ENCODE measurements around the gene TBC1D22A. TPM values are rescaled to one million over a fixed set of nuclear protein-coding genes. Genes with fewer than 3 reads are reported as not detected.

The TBC1D22A gene
- total and polyA plus RNA-seq, 2 donors from 2014 or later = 24.6 to 39.4 TPM

DNA sequence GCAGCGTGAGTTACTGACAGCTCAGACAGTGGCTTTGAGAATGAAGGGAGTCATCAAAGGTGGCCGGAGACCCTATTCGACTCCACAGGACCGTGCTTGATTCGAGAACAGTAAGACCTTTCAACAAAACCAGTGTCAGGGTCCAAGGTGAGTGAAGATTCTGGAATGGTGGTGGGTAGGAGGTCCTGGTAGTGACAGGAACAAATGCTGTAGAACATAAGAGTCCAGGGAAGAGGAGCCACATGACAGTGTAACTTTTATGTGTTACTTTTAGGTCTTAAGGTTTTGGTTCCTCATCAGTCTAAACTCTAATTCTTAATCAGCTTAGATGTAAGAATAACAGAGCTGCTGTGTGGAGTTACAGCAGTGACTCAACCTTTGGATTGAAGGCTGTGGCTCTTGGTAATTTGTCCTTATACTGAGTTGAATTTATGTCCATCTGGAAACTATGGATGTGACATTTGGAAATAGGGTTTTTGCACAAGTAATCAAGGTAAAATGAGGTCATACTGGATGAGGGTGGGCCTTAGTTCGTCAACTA lies 1.8 kb downstream of the TBC1D22A start:
- DNase-seq (no peak), FAIRE-seq (no peak)
- H3K27me3 ChIP-seq (ENCODE audit: control insufficient read depth, insufficient read depth, low read length) = no peaks in the 10 kb centered on the region
- no peaks in the 10 kb centered on the region for H3K9me3 ChIP-seq (ENCODE audit: control insufficient read depth in 2 of 3, insufficient read depth in 1 of 3, low read length in 3 of 3)
- no peak overlapping the region for H3K9ac ChIP-seq (ENCODE audit: low read length in 3 of 3)
- peaks cover 2 to 16% (median 11%) of the 10 kb centered on the region in 3 donors for H3K4me1 ChIP-seq (ENCODE audit: control insufficient read depth in 2 of 3, insufficient read depth in 2 of 3, low read depth in 1 of 3, low read length in 3 of 3)
- H3K36me3 ChIP-seq (ENCODE audit: control insufficient read depth in 2 of 3, insufficient read depth in 3 of 3, low read length in 3 of 3) = no peaks in the 10 kb centered on the region
- H3K27ac ChIP-seq (ENCODE audit: low read depth in 2 of 2, low read length in 2 of 2) = no peak overlapping the region
- H3K4me3 ChIP-seq (ENCODE audit: low read length in 3 of 3) = no peak overlapping the region
- intact Hi-C loops (cut with DNase I) = no loop called here
- TF ChIP-seq, protein P1, sequence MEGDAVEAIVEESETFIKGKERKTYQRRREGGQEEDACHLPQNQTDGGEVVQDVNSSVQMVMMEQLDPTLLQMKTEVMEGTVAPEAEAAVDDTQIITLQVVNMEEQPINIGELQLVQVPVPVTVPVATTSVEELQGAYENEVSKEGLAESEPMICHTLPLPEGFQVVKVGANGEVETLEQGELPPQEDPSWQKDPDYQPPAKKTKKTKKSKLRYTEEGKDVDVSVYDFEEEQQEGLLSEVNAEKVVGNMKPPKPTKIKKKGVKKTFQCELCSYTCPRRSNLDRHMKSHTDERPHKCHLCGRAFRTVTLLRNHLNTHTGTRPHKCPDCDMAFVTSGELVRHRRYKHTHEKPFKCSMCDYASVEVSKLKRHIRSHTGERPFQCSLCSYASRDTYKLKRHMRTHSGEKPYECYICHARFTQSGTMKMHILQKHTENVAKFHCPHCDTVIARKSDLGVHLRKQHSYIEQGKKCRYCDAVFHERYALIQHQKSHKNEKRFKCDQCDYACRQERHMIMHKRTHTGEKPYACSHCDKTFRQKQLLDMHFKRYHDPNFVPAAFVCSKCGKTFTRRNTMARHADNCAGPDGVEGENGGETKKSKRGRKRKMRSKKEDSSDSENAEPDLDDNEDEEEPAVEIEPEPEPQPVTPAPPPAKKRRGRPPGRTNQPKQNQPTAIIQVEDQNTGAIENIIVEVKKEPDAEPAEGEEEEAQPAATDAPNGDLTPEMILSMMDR (IDR thresholded peaks at IDR 0.05; ENCODE audit: borderline replicate concordance, extremely low read depth, insufficient read depth) = no peak

DNA sequence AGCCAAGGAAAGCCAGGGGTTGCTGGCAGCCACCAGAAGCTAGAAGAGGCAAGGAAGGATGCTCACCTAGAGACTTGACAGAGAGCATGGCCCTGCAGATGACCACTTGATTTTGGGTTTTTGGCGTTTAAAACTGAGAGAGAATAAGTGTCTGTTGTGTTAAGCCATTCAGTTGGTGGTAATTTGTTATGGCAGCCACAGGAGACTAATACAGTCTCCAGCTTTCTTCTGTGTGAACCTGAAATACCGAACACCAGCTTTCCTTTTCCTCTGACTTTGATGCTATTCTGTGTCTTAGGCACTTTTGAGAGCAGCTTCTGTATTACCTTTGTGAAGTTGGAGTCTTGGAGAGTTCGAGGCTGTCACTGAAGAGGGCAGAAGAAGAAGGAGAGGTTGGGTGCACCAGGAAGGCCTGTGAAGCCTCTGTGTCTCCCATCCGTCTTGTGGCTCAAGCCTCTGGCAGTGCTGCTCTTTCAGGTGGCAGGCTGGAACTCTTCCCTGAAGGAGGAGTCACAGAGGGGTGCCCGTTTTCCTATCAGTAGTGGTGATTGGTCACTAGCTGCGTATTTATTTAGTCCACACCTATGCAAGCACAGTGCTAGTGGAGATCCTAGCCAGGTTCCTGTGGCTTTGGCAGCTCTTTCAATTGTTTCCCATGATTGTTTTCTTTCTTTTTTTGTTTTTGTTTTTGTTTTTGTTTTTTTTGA lies 2.5 kb downstream of the TBC1D22A start:
- no peak overlapping the region for H3K4me3 ChIP-seq (ENCODE audit: low read length in 3 of 3)
- no peak overlapping the region for H3K27ac ChIP-seq (ENCODE audit: low read depth in 2 of 2, low read length in 2 of 2)
- intact Hi-C loops (cut with DNase I) = no loop called here

DNA sequence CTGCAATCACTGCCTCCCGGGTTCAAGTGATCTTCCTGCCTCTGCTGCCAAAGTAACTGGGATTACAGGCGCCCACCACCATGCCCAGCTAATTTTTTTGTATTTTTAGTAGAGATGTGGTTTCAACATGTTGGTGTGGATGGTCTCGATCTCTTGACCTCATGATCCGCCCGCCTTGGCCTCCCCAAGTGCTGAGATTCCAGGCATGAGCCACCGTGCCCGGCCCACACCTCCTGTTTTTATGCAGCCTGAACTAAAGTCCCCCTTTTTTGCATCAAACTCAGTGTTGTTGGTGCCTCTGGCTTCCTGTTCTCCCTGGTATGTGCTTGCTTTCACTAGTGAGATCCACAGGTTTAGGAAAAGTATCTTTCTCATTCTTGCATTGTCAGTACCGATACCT lies 4.2 kb downstream of the TBC1D22A start:
- H3K9ac ChIP-seq (ENCODE audit: low read length in 3 of 3) = no peak overlapping the region
- FAIRE-seq (no peak), DNase-seq (no peak)
- H3K9me3 ChIP-seq (ENCODE audit: control insufficient read depth in 2 of 3, insufficient read depth in 1 of 3, low read length in 3 of 3) = no peaks in the 10 kb centered on the region
- no peak overlapping the region for H3K4me3 ChIP-seq (ENCODE audit: low read length in 3 of 3)
- no peaks in the 10 kb centered on the region for H3K36me3 ChIP-seq (ENCODE audit: control insufficient read depth in 2 of 3, insufficient read depth in 3 of 3, low read length in 3 of 3)
- H3K27me3 ChIP-seq (ENCODE audit: control insufficient read depth, insufficient read depth, low read length) = no peaks in the 10 kb centered on the region
- intact Hi-C loops (cut with DNase I) = no loop called here
- H3K4me1 ChIP-seq (ENCODE audit: control insufficient read depth in 2 of 3, insufficient read depth in 2 of 3, low read depth in 1 of 3, low read length in 3 of 3) = peaks cover 0 to 24% (median 6%) of the 10 kb centered on the region in 3 donors
- no peak overlapping the region for H3K27ac ChIP-seq (ENCODE audit: low read depth in 2 of 2, low read length in 2 of 2)
- TF ChIP-seq, protein P1 (IDR thresholded peaks at IDR 0.05; ENCODE audit: borderline replicate concordance, extremely low read depth, insufficient read depth) = no peak

More for the DNA sequence above, 2.5 kb downstream of the TBC1D22A start:
- no peaks in the 10 kb centered on the region for H3K27me3 ChIP-seq (ENCODE audit: control insufficient read depth, insufficient read depth, low read length)
- TF ChIP-seq, protein P1 (IDR thresholded peaks at IDR 0.05; ENCODE audit: borderline replicate concordance, extremely low read depth, insufficient read depth) = no peak
- H3K36me3 ChIP-seq (ENCODE audit: control insufficient read depth in 2 of 3, insufficient read depth in 3 of 3, low read length in 3 of 3) = no peaks in the 10 kb centered on the region
- H3K9ac ChIP-seq (ENCODE audit: low read length in 3 of 3) = no peak overlapping the region
- H3K9me3 ChIP-seq (ENCODE audit: control insufficient read depth in 2 of 3, insufficient read depth in 1 of 3, low read length in 3 of 3) = no peaks in the 10 kb centered on the region
- no peak for DNase-seq
- FAIRE-seq = no peak
- peaks cover 2 to 23% (median 9%) of the 10 kb centered on the region in 3 donors for H3K4me1 ChIP-seq (ENCODE audit: control insufficient read depth in 2 of 3, insufficient read depth in 2 of 3, low read depth in 1 of 3, low read length in 3 of 3)
